Suprapubic skin (tissue), 3 donors: ENCODE data around the gene TFIP11.

Experiments
- CTCF ChIP-seq, 2 donors: fragments of 200-600 bp in 1 of 2; fragments of 450-650 bp in 1 of 2; sonication (generic) in 1 of 2; IDR thresholded peaks; one replicate each; pipeline ENCODE4 v1.5.1; 2016 to 2019; ENCODE audit warnings: antibody characterized with exemption in 2 of 2, mild to moderate bottlenecking in 1 of 2, moderate library complexity in 1 of 2
- EP300 ChIP-seq: sonication (generic); formaldehyde crosslinking; IDR thresholded peaks from one replicate; pipeline ENCODE4 v1.6.1; 2017; ENCODE audit warnings: antibody characterized with exemption
- POLR2A ChIP-seq, 2 donors: fragments of 450-650 bp; IDR thresholded peaks; one replicate each; pipeline ENCODE4 v1.6.1; 2017; ENCODE audit warnings: antibody characterized with exemption in 2 of 2, mild to moderate bottlenecking in 2 of 2, moderate library complexity in 2 of 2

GRCh38 chr22:26547426-26547825 lies 35.2 kb upstream of the TFIP11 start:
- no peak for TF ChIP-seq CTCF (IDR thresholded peaks at IDR 0.05)
- TF ChIP-seq EP300: no peak
- TF ChIP-seq POLR2A (IDR thresholded peaks at IDR 0.05): no peak
